HG03521 (cell line): Measurements from ENCODE around the gene NFATC3.
"Not testable (repeated sequence)": the region's sequence is repeated elsewhere in the genome, so short reads cannot be mapped to it uniquely, and the experiment has no call there.

Source experiments
- ATAC-seq: cut with Tn5 transposase; IDR thresholded peaks from one replicate; pipeline ENCODE4 v1.9.1; 2021; ENCODE audit warnings: mild to moderate bottlenecking, moderate library complexity; ENCODE audit not compliant: unreplicated experiment

The NFATC3 gene

GRCh38 chr16:68088130-68088972 is 3.2 kb downstream of the NFATC3 start:
- no peak for ATAC-seq

- no peak for ATAC-seq
Observed at GRCh38 chr16:68089067-68089466, 3.9 kb downstream of the NFATC3 start.

- ATAC-seq: no peak
Observed at GRCh38 chr16:68090130-68090529, 5.0 kb downstream of the NFATC3 start.

- ATAC-seq: no peak
Observed at GRCh38 chr16:68090533-68090932, 5.4 kb downstream of the NFATC3 start.

DNA sequence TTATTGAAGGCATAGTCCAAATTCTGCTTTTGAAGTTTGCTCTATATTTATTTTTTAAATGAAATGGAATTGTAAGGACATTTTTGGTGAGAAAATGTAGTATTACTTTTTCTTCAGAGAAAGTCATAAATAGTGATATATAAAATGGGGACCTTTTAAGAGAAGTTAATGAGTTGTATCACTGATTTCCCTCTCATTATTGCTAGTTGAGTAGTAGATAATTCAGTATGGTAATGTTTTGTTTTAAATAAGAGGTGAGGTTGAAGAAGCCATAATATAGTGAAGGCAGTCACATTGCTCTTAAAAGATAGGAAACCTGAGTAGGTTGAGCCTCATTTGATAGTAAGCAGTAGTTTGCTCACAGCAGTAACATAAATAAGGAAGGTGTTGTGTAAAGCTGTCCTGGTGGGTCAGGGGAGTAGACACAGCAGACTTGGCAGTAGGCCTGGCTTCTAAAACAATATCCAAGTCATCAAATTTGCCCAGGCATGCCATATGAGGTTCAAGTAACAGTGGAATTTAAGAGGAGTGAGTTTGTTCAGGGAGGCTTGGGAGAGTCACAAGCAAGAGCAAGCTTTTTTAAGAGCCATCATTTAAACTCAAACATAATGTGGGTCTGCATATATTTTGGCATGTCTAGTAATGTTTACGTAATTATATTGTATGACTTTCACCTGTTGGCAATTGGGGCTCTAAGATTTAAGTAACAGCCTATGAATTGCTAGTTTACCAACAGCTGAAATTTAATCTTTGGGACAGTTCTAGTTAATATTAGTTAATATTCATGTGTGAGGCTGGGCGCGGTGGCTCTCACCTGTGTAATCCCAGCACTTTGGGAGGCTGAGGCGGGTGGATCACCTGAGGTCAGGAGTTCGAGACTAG is 6.5 kb downstream of the NFATC3 start:
- ATAC-seq: no peak

- not testable (repeated sequence) for ATAC-seq
Observed at GRCh38 chr16:68092275-68092674, 7.1 kb downstream of the NFATC3 start.

DNA sequence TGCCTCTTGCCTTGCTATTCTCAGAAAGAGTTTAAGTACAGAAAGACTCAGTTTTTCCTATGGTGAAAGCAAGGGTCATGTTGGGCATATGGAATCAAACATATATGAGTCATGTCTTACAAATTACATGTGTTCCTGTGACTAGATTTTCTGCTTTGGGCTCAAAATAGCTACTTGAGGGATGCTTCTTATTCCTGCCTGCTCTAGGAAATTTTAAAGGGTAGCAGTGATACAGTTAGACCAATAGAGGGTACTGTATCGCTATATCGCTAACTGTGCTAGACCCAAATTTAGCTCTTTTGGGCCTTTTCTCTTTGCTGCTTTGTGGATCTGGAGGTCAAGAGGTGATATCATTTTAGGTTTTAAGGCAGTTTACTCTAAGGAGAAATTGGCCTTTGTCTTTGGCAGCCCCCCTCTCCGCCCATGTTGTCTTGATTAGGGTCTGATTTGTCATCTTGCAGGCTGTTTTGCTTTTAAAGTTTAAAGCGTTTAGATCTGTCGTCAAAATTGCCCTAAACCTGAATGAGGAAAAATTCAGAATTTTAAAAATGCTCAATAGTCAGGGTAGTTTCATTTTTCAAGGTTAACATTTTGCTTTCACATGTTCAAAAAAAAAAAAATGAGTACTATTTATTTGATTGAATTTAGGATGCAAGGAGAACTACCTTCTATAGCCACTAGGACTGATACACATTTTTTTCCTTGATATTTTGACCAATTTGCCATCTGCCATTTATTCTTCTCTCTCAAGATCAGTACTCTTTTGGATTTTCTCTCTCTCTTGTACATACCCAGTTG is 8.8 kb downstream of the NFATC3 start:
- no peak for ATAC-seq

GRCh38 chr16:68094614-68094934 is 9.4 kb downstream of the NFATC3 start:
- ATAC-seq: no peak

DNA sequence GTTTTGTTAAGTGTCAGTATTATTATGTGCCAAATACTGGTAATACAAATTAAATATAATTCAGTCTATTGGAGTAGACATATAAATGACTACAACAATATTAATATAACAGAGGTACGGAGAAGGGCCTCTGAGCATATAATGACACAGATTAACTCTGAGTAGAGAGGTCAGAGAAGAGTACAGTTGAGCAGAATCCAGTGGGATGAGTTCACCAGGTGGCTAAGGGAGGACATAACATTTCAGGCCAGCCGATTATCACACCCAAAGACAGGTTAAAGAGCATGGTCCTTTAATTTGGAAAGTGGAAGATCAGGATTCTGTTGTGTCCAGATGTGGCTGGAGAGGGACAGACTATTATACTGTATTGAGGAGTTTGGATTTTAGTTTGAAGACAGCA is 11.3 kb downstream of the NFATC3 start:
- ATAC-seq: no peak

DNA sequence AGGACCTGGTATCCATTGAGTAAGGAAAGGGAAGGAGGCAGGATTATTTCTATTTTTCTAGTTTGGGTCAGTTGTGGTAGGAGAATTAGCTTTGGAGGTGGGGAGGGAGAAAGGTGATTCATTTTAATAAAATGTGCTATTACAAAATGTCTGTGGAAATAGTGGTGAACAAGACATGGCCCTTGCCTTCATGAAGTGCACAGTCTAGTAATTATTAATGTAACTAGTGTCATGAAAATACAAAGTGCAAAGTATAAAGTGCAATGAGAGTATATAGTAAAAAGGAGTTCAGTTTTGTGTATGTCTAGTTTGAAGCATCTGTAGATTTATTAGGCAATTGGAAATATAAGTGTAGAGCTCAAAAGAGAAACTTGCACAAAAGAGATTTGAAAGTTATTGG is 11.9 kb downstream of the NFATC3 start:
- ATAC-seq: no peak

DNA sequence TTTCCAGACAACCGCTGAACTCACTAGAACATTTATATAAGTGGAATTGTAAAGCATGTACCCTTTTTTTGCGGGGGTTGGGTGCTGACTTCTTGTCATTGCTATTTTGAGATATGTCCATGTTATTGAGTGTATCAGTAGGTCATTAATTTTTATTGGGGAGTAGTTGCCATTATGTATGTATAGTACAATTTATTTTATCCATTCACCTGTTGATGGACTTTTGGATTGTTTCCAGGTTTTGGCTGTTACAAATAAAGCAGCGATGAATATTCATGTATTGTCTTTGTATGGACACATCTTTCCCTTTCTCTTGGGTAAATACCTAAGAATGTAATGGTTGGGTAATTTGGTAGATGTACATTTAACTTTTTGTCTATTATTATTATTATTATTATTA is 12.7 kb downstream of the NFATC3 start:
- ATAC-seq: no peak

GRCh38 chr16:68100488-68100887 is 15.3 kb downstream of the NFATC3 start:
- no peak for ATAC-seq

GRCh38 chr16:68105611-68106010 is 20.4 kb downstream of the NFATC3 start:
- no peak for ATAC-seq

- not testable (repeated sequence) for ATAC-seq
Observed at GRCh38 chr16:68107230-68107928, 22.2 kb downstream of the NFATC3 start.

DNA sequence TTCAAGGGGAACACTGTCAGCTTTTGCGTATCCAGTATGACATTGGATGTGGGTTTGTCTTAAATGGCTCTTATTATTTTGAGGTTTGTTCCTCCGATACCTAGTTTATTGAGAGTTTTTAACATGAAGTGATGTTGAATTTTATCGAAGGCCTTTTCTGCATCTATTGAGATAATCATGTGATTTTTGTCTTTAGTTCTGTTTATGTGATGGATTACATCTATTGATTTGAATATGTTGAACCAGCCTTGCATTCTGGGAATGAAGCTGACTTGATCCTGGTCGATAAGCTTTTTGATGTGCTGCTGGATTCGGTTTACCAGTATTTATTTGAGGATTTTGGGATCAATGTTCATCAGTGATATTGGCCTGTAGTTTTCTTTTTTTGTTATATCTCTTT is 24.0 kb downstream of the NFATC3 start:
- ATAC-seq: not testable (repeated sequence)

DNA sequence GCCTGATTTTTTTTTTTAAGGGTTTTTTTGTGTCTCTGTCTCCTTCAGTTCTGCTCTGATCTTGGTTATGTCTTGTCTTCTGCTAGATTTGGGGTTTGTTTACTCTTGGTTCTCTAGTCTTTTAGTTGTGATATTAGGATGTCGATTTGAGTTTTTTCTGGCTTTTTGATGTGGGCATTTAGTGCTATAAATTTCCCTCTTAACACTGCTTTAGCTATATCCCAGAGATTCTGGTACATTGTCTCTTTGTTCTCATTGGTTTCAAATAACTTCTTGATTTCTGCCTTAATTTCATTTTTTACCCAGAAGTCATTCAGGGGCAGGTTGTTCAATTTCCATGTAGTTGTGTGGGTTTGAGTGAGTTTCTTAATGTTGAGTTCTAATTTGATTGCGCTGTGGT is 25.4 kb downstream of the NFATC3 start:
- ATAC-seq: not testable (repeated sequence)

GRCh38 chr16:68111379-68111778 is 26.2 kb downstream of the NFATC3 start:
- ATAC-seq: no peak

GRCh38 chr16:68113059-68113761 is 28.0 kb downstream of the NFATC3 start:
- ATAC-seq: no peak

GRCh38 chr16:68113765-68114240 is 28.6 kb downstream of the NFATC3 start:
- ATAC-seq: no peak

DNA sequence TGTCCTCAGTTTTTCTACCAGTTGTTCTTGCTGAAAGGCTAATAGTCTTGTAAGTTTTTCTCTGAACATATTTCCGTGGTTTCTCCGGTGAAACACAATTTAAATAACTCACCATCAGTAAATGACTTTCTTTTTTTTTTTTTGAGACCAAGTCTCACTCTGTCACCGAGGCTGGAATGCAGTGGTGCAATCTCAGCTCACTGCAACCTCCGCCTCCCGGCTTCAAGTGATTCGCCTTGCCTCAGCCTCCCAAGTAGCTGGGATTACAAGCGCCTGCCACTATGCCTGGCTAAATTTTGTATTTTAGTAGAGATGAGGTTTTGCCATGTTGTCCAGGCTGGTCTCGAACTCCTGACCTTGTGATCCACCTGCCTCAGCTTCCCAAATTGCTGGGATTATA is 29.8 kb downstream of the NFATC3 start:
- ATAC-seq: not testable (repeated sequence)
